Measurements from ENCODE around the gene MAP1LC3A.

MAP1LC3A gene

GRCh38 chr20:34575756-34576155 is 17.2 kb downstream of the MAP1LC3A start:
- DNase-seq (ENCODE audit: low read depth in 2 of 2) = no peak

- no peak for DNase-seq (ENCODE audit: low read depth in 2 of 2)
Observed at GRCh38 chr20:34577061-34577460, 18.5 kb downstream of the MAP1LC3A start.

GRCh38 chr20:34578025-34578424 is 19.5 kb downstream of the MAP1LC3A start:
- no peak for DNase-seq (ENCODE audit: low read depth in 2 of 2)

- DNase-seq (ENCODE audit: low read depth in 2 of 2) = no peak
Observed at GRCh38 chr20:34578521-34578920, 20.0 kb downstream of the MAP1LC3A start.

GRCh38 chr20:34579191-34579978 is 20.9 kb downstream of the MAP1LC3A start:
- no peak for DNase-seq (ENCODE audit: low read depth in 2 of 2)

GRCh38 chr20:34579979-34580940 is 21.7 kb downstream of the MAP1LC3A start:
- no peak for DNase-seq (ENCODE audit: low read depth in 2 of 2)

GRCh38 chr20:34581341-34582184 is 23.0 kb downstream of the MAP1LC3A start:
- DNase-seq (ENCODE audit: low read depth in 2 of 2) = peak; percentile 29 to 37

GRCh38 chr20:34582221-34582620 is 23.7 kb downstream of the MAP1LC3A start:
- DNase-seq (ENCODE audit: low read depth in 2 of 2) = no peak

- DNase-seq (ENCODE audit: low read depth in 2 of 2) = no peak
Observed at GRCh38 chr20:34582911-34583310, 24.4 kb downstream of the MAP1LC3A start.

GRCh38 chr20:34583544-34583943 is 25.0 kb downstream of the MAP1LC3A start:
- no peak for DNase-seq (ENCODE audit: low read depth in 2 of 2)

GRCh38 chr20:34585019-34585418 is 26.5 kb downstream of the MAP1LC3A start:
- no peak for DNase-seq (ENCODE audit: low read depth in 2 of 2)

GRCh38 chr20:34586488-34587163 is 28.1 kb downstream of the MAP1LC3A start:
- DNase-seq (ENCODE audit: low read depth in 2 of 2) = no peak

GRCh38 chr20:34595377-34596184 is 37.1 kb downstream of the MAP1LC3A start:
- no peak for DNase-seq (ENCODE audit: low read depth in 2 of 2)

GRCh38 chr20:34600892-34601653 is 42.6 kb downstream of the MAP1LC3A start:
- no peak for DNase-seq (ENCODE audit: low read depth in 2 of 2)

GRCh38 chr20:34604980-34605788 is 46.7 kb downstream of the MAP1LC3A start:
- DNase-seq (ENCODE audit: low read depth in 2 of 2) = no peak

- no peak for DNase-seq (ENCODE audit: low read depth in 2 of 2)
Observed at GRCh38 chr20:34607066-34607465, 48.5 kb downstream of the MAP1LC3A start.

All from stimulated activated CD4-positive, alpha-beta T cell treated with anti-CD3 and anti-CD28 coated beads, Interleukin-15, amount 100 ng/mL, for 48 hours (primary cell).